Esophagus squamous epithelium (tissue), 5 donors: ENCODE data around the gene UBAC2. TPM values are rescaled to one million over a fixed set of nuclear protein-coding genes. Genes with fewer than 3 reads are reported as not detected.

Experiments
- DNase-seq: peaks from one replicate; lab custom pipeline; 2025; lab: John Stamatoyannopoulos, UW
- H3K27ac ChIP-seq, 4 donors: fragments of 200-600 bp; sonication (generic); one replicate each; pipeline ENCODE4 v1.5.1; 2016 to 2019; ENCODE audit warnings: mild to moderate bottlenecking in 1 of 4
- H3K27me3 ChIP-seq, 4 donors: fragments of 200-600 bp; sonication (generic); 1 replicate in 3 of 4; 2 replicates in 1 of 4; pipeline versions ENCODE4 v1.5.1 to v1.6.0; 2017 to 2021; ENCODE audit warnings: antibody characterized with exemption in 1 of 4
- H3K36me3 ChIP-seq, 3 donors: fragments of 200-600 bp; sonication (generic); one replicate each; pipeline ENCODE4 v1.5.1; 2016 to 2019
- H3K4me1 ChIP-seq, 3 donors: fragments of 200-600 bp; sonication (generic); one replicate each; pipeline ENCODE4 v1.5.1; 2017 to 2019
- H3K4me3 ChIP-seq, 4 donors: fragments of 200-600 bp; sonication (generic); 1 replicate in 3 of 4; 2 replicates in 1 of 4; pipeline ENCODE4 v1.5.1; 2016 to 2019; ENCODE audit warnings: mild to moderate bottlenecking in 2 of 4, moderate library complexity in 1 of 4
- H3K9me3 ChIP-seq, 3 donors: fragments of 200-600 bp; sonication (generic); one replicate each; pipeline ENCODE4 v1.5.1; 2016 to 2019
- POLR2A ChIP-seq, 4 donors: fragments of 450-650 bp; IDR thresholded peaks; one replicate each; pipeline ENCODE4 v1.6.1; 2017; ENCODE audit warnings: antibody characterized with exemption in 4 of 4, mild to moderate bottlenecking in 4 of 4, moderate library complexity in 3 of 4
- WGBS, 2 donors: methylation state at CpG; one replicate each; pipeline ENCODE4 v1.1.5; 2018; 5-methylcytosine and 5-hydroxymethylcytosine counted together
- intact Hi-C: fragments of 100-400 bp; cut with DNase I; formaldehyde crosslinking; loops from one replicate; pipeline ENCODE4 v1.15.0; 2022
- total RNA-seq, 4 donors: library from RNA; depleted of rRNA; stranded (reverse); fragments of >200 nt; gene quantifications; one replicate each; pipeline ENCODE4 v1.1.0, GENCODE V29; 2016
- TF ChIP-seq, protein P1 (sequence below), 6 experiments: fragments of 450-650 bp in 4 of 6; fragments of 200-600 bp in 2 of 6; sonication (generic) in 2 of 6; IDR thresholded peaks; one replicate each; pipeline ENCODE4 v1.5.1; 2016 to 2019; ENCODE audit warnings: antibody characterized with exemption in 6 of 6, mild to moderate bottlenecking in 4 of 6, moderate library complexity in 4 of 6
- donor health status: DM: yes; HTN: yes; CAD: no.

UBAC2 gene
- total RNA-seq, 4 donors from 2014 or later = 60.8 to 84.6 (median 75.0) TPM

DNA sequence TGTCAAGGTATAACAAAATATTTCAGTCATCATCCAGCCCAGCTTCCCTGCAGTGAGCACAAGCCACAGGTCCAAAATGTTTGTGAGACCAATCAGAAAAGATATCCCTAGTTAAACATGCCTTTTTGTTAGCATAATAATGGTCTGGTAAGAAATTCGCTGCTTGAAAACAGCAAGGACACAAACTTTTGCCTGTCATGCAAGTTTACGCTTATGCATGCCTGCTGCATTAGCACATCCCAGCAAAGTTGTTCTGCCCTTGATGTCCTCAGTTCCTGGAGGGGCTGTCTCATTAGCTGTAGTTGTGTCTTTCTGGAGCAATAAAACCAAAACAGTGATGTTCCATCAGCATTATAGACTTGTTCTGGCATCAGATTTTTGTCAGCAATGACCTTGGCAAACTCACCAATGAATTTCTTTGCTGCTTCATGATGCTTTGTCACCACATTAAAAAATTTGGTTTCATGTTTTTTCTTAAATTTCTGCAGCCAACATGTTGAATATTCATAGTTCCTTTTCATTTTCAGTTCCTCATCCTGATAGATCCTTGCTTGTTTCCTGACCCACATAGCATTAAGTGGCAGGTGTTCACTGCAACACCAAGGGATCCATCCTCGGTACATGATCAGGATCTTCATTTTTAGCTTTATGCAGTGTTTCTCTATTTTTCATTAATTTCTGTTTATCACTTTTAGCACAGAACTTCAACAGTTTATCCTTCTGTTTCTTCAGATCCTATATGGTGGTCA is 178.5 kb downstream of the UBAC2 start:
- no peaks in the 10 kb centered on the region for H3K27me3 ChIP-seq
- no peaks in the 10 kb centered on the region for H3K9me3 ChIP-seq
- H3K4me3 ChIP-seq = no peak overlapping the region
- peaks cover 0 to 28% (median 12%) of the 10 kb centered on the region in 3 donors for H3K4me1 ChIP-seq
- no peak for DNase-seq
- H3K36me3 ChIP-seq = peaks cover 0 to 61% (median 0%) of the 10 kb centered on the region in 3 donors
- no peak overlapping the region for H3K27ac ChIP-seq
- WGBS, 2 donors = 72 to 87% methylated on average over 3 of the region's 3 CpGs
- intact Hi-C loops = no loop called here
- no peak for TF ChIP-seq POLR2A (IDR thresholded peaks at IDR 0.05)
- TF ChIP-seq, protein P1, sequence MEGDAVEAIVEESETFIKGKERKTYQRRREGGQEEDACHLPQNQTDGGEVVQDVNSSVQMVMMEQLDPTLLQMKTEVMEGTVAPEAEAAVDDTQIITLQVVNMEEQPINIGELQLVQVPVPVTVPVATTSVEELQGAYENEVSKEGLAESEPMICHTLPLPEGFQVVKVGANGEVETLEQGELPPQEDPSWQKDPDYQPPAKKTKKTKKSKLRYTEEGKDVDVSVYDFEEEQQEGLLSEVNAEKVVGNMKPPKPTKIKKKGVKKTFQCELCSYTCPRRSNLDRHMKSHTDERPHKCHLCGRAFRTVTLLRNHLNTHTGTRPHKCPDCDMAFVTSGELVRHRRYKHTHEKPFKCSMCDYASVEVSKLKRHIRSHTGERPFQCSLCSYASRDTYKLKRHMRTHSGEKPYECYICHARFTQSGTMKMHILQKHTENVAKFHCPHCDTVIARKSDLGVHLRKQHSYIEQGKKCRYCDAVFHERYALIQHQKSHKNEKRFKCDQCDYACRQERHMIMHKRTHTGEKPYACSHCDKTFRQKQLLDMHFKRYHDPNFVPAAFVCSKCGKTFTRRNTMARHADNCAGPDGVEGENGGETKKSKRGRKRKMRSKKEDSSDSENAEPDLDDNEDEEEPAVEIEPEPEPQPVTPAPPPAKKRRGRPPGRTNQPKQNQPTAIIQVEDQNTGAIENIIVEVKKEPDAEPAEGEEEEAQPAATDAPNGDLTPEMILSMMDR (IDR thresholded peaks at IDR 0.05) = no peak

DNA sequence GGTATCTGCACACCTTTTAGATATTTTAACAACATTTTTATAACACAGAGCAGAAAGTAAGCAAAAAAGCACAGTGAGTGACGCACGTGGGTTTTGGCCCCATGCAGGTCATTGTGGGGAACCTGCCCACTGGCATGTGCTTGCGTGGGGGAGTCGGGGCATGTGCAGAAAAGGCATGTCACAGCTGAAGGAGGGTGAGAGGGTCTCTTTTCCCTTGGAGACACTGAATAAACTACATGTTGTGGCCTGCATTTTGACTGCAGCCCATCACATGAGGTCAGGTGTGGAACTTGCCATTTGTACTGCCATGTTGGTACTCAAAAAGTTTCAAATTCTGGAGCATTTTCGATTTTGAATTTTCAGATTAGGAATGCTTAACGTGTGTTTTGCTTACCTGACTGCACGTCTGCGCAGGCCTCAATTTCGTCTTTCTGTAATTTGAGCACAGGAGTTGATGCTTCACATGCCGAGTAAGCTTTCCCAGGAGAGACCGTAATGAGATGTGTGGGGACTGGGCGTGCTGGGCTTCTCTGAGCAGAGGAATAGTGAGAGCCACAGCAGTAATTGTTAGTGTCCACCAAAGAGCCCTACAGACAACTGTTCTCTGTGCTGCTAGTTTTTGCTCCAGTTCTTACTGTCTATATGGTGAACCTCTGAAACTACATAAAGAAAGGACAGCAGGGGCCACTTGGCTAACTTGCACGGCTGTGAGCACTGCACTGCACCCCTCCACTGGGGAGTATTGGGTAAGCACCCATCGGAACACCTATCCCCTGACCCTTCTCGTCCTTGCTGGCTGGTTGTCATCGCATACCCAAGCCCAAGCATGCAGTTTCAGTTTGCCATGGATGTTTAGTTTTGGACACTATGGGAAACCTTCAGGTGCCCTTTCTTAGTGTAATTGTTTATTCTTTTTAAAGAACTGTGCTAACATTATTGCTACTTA is 179.5 kb downstream of the UBAC2 start:
- TF ChIP-seq, protein P1 (IDR thresholded peaks at IDR 0.05) = no peak
- no peak for TF ChIP-seq POLR2A (IDR thresholded peaks at IDR 0.05)
- H3K27ac ChIP-seq = no peak overlapping the region
- DNase-seq = no peak
- H3K4me3 ChIP-seq = no peak overlapping the region
- H3K27me3 ChIP-seq = no peaks in the 10 kb centered on the region
- H3K36me3 ChIP-seq = peaks cover 0 to 56% (median 0%) of the 10 kb centered on the region in 3 donors
- intact Hi-C loops = no loop called here
- peaks cover 0 to 28% (median 12%) of the 10 kb centered on the region in 3 donors for H3K4me1 ChIP-seq
- H3K9me3 ChIP-seq = no peaks in the 10 kb centered on the region
- 92 to 96% methylated on average over 15 to 16 of the region's 16 CpGs for WGBS, 2 donors

DNA sequence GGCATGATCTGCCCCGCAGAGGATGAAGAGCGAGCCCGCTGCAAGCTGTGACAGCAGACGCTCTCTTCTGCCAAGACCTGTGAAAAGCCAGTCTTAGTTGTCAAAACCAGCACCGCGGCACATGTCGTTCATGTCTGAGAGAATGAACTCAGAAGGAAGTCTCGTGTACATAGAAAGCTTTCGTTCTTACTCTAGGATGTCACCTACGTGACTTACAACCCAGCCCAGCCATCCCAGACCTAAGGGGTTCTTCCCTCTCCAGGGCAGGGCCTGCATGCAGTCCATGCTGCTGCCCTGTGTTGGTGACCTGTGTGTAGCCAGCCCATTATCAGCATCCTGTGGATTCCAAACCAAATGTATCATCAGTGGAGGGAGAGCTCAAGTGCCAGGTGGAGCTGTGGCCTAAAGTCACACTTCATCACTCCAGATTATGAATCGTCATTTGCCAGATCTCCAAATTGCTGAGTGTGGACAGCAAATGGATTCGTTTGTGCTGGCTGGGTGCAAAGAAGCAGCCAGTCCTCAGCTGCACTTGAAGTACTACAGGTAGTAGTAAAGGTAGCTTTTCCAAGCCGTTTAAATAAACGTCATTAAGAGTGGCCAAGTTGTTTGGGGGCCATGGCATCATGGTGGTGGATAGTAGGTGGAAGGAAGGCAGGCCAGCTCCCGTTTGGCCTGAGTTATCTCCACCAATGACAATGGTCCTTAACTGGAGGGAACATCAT is 180.4 kb downstream of the UBAC2 start:
- no peak for DNase-seq
- Histone ChIP-seq H3K36me3 (peaks cover 0 to 63% (median 0%) of the 10 kb centered on the region in 3 donors), H3K9me3 (no peaks in the 10 kb centered on the region), H3K4me3 (no peak overlapping the region), H3K27ac (peak overlapping the region in 2 of 4 donors; percentile 2 to 78), H3K27me3 (no peaks in the 10 kb centered on the region), H3K4me1 (peaks cover 0 to 27% (median 12%) of the 10 kb centered on the region in 3 donors)
- TF ChIP-seq, protein P1 (IDR thresholded peaks at IDR 0.05) = no peak
- no peak for TF ChIP-seq POLR2A (IDR thresholded peaks at IDR 0.05)
- 82 to 86% methylated on average over 9 to 11 of the region's 15 CpGs for WGBS, 2 donors
- intact Hi-C loops = no loop called here

DNA sequence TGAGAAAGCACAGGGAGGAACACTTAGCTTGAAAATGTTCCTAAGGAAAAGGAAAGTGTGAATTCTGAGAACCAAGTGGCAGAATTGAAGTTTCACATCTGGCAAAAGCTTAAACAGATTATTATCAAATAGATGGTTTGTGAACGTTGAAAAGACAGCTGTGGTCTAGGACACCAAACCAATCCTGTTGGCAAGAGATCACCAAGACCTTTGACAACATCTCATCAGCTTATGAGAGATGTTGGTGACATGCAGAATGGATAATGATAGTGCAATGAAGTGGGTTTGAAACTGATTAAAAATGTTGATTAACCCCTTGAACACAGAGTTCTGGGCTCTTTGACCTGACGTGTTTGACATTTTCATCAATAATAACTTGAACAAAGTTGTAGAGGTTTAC is 181.1 kb downstream of the UBAC2 start:
- DNase-seq = no peak
- no peak for TF ChIP-seq POLR2A (IDR thresholded peaks at IDR 0.05)
- TF ChIP-seq, protein P1 (IDR thresholded peaks at IDR 0.05) = no peak
- H3K4me3 ChIP-seq = no peak overlapping the region

More for the DNA sequence above, 181.1 kb downstream of the UBAC2 start:
- intact Hi-C loops = no loop called here
- Histone ChIP-seq H3K36me3 (peaks cover 0 to 63% (median 5%) of the 10 kb centered on the region in 3 donors), H3K27me3 (no peaks in the 10 kb centered on the region), H3K9me3 (no peaks in the 10 kb centered on the region), H3K4me1 (peaks cover 0 to 24% (median 12%) of the 10 kb centered on the region in 3 donors), H3K27ac (peak overlapping the region in 2 of 4 donors; percentile 2 to 78)
- WGBS, 2 donors = 75 to 77% methylated on average over 2 of the region's 2 CpGs
